Raji (cell line): ENCODE measurements around the gene AWAT2.

Experiments used
- POLR2A ChIP-seq: IDR thresholded peaks from 2 replicates; pipeline ENCODE4 v1.6.1; 2011; ENCODE audit warnings: low read depth, low read length, control low read depth; ENCODE audit not compliant: insufficient read depth

AWAT2 gene

GRCh38 chrX:70022616-70023015 lies 27.1 kb downstream of the AWAT2 start:
- TF ChIP-seq POLR2A: no peak

GRCh38 chrX:70016513-70016912 lies 33.2 kb downstream of the AWAT2 start:
- no peak for TF ChIP-seq POLR2A

GRCh38 chrX:70013466-70014381 lies 36.0 kb downstream of the AWAT2 start:
- no peak for TF ChIP-seq POLR2A

- no peak for TF ChIP-seq POLR2A
These were observed 37.0 kb downstream of the AWAT2 start for GRCh38 chrX:70012756-70013155.

- TF ChIP-seq POLR2A: no peak
These were observed 39.8 kb downstream of the AWAT2 start for GRCh38 chrX:70009970-70010369.

GRCh38 chrX:70009049-70009448 lies 40.7 kb downstream of the AWAT2 start:
- TF ChIP-seq POLR2A: no peak

- TF ChIP-seq POLR2A: no peak
These were observed 41.8 kb downstream of the AWAT2 start for GRCh38 chrX:70007946-70008345.

- TF ChIP-seq POLR2A: no peak
These were observed 47.9 kb downstream of the AWAT2 start for GRCh38 chrX:70001708-70002341.

- TF ChIP-seq POLR2A: no peak
These were observed 48.5 kb downstream of the AWAT2 start for GRCh38 chrX:70001269-70001668.

GRCh38 chrX:69996113-69996468 lies 53.6 kb downstream of the AWAT2 start:
- no peak for TF ChIP-seq POLR2A

- no peak for TF ChIP-seq POLR2A
These were observed 54.2 kb downstream of the AWAT2 start for GRCh38 chrX:69995362-69996112.

GRCh38 chrX:69993494-69993893 lies 56.2 kb downstream of the AWAT2 start:
- TF ChIP-seq POLR2A: no peak

- no peak for TF ChIP-seq POLR2A
These were observed 58.1 kb downstream of the AWAT2 start for GRCh38 chrX:69991685-69992084.
